Peyer's patch (tissue), 4 donors: Measurements from ENCODE around the gene PTPRS.

Source experiments
- POLR2A ChIP-seq, 2 donors: fragments of 450-650 bp; IDR thresholded peaks; one replicate each; pipeline ENCODE4 v1.5.1; 2017; ENCODE audit warnings: antibody characterized with exemption in 2 of 2, mild to moderate bottlenecking in 2 of 2, moderate library complexity in 2 of 2
- TF ChIP-seq, protein P1 (sequence below), 6 experiments: fragments of 450-650 bp in 4 of 6; fragments of 200-600 bp in 2 of 6; sonication (generic) in 1 of 6; IDR thresholded peaks; one replicate each; pipeline ENCODE4 v1.5.1; 2017 to 2019; ENCODE audit warnings: antibody characterized with exemption in 6 of 6, mild to moderate bottlenecking in 3 of 6, moderate library complexity in 1 of 6

DNA sequence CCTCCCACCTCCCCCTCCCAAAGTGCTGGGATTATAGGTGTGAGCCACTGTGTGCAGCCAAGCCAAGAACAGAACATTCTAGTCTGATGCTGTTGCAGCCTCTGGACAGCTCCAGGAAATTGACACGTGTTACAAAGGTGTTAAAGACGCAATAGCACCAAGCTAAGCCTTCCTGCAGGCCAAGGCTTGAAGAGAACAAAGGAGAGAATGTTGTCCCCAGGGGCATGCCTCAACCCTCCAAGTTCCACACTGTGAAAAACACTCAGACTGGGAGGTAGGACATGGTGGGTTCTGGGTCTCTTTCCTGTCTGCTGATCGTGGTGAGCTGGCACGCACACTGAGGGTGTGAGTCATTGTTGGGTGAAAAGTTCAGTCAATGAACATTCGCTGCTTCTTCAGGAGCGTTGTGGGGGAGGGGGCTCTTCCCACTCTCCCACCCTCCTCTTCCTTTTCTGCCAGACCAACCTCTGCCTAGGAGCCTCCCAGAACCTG is 5.3 kb upstream of the PTPRS start:
- TF ChIP-seq, protein P1, sequence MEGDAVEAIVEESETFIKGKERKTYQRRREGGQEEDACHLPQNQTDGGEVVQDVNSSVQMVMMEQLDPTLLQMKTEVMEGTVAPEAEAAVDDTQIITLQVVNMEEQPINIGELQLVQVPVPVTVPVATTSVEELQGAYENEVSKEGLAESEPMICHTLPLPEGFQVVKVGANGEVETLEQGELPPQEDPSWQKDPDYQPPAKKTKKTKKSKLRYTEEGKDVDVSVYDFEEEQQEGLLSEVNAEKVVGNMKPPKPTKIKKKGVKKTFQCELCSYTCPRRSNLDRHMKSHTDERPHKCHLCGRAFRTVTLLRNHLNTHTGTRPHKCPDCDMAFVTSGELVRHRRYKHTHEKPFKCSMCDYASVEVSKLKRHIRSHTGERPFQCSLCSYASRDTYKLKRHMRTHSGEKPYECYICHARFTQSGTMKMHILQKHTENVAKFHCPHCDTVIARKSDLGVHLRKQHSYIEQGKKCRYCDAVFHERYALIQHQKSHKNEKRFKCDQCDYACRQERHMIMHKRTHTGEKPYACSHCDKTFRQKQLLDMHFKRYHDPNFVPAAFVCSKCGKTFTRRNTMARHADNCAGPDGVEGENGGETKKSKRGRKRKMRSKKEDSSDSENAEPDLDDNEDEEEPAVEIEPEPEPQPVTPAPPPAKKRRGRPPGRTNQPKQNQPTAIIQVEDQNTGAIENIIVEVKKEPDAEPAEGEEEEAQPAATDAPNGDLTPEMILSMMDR (IDR thresholded peaks at IDR 0.05) = no peak
- no peak for TF ChIP-seq POLR2A (IDR thresholded peaks at IDR 0.05)
